ENCODE measurements around the gene HDAC1. TPM values are rescaled to one million over a fixed set of nuclear protein-coding genes. Genes with fewer than 3 reads are reported as not detected.
"Not testable (repeated sequence)": the region's sequence is repeated elsewhere in the genome, so short reads cannot be mapped to it uniquely, and the experiment has no call there.

Gene HDAC1
- total RNA-seq, 4 donors from 2014 or later = 78.2 to 96.8 (median 85.0) TPM

- Histone ChIP-seq H3K4me1 (peaks cover 7 to 11% of the 10 kb centered on the region in 2 donors), H3K4me3 (replicated peaks in 1 of 3) (no peak overlapping the region), H3K9me3 (no peaks in the 10 kb centered on the region), H3K27me3 (no peaks in the 10 kb centered on the region), H3K36me3 (no peaks in the 10 kb centered on the region), H3K27ac (no peak overlapping the region)
- DNase-seq = no peak
- intact Hi-C loops (cut with DNase I) = no loop called here
- TF ChIP-seq POLR2A (IDR thresholded peaks at IDR 0.05) (no peak), CTCF (IDR thresholded peaks at IDR 0.05) (no peak)
- 79 to 85% methylated on average over 9 of the region's 9 CpGs for WGBS, 2 donors
These were observed 35.2 kb upstream of the HDAC1 start for GRCh38 chr1:32256473-32257226.

- no peak overlapping the region for H3K4me3 ChIP-seq (replicated peaks in 1 of 3)
- peaks cover 6 to 9% of the 10 kb centered on the region in 2 donors for H3K4me1 ChIP-seq
- H3K27me3 ChIP-seq = no peaks in the 10 kb centered on the region
- TF ChIP-seq CTCF (IDR thresholded peaks at IDR 0.05) = no peak
- no peak for TF ChIP-seq POLR2A (IDR thresholded peaks at IDR 0.05)
- WGBS, 2 donors = 91 to 95% methylated on average over 6 of the region's 6 CpGs
- no peak for DNase-seq
- no peaks in the 10 kb centered on the region for H3K36me3 ChIP-seq
- H3K9me3 ChIP-seq = no peaks in the 10 kb centered on the region
- H3K27ac ChIP-seq = no peak overlapping the region
- intact Hi-C loops (cut with DNase I) = no loop called here
These were observed 34.7 kb upstream of the HDAC1 start for GRCh38 chr1:32257227-32257508.

GRCh38 chr1:32263236-32263593, 28.7 kb upstream of the HDAC1 start:
- WGBS, 2 donors = 94 to 95% methylated on average over 4 of the region's 4 CpGs
- DNase-seq; intact Hi-C loops (cut with DNase I): not testable (repeated sequence)

GRCh38 chr1:32263744-32264143, 28.1 kb upstream of the HDAC1 start:
- Histone ChIP-seq H3K9me3 (no peaks in the 10 kb centered on the region), H3K36me3 (no peaks in the 10 kb centered on the region), H3K4me3 (replicated peaks in 1 of 3) (no peak overlapping the region), H3K4me1 (no peaks in the 10 kb centered on the region), H3K27me3 (no peaks in the 10 kb centered on the region), H3K27ac (no peak overlapping the region)
- 80 to 82% methylated on average over 4 of the region's 4 CpGs for WGBS, 2 donors
- DNase-seq = no peak
- TF ChIP-seq POLR2A (IDR thresholded peaks at IDR 0.05) (no peak), CTCF (IDR thresholded peaks at IDR 0.05) (no peak)
- intact Hi-C loops (cut with DNase I) = no loop called here

More at GRCh38 chr1:32263236-32263593, 28.7 kb upstream of the HDAC1 start:
- H3K36me3 ChIP-seq; H3K27ac ChIP-seq; H3K27me3 ChIP-seq; H3K4me1 ChIP-seq; H3K4me3 ChIP-seq (replicated peaks in 1 of 3); H3K9me3 ChIP-seq: not testable (repeated sequence)

- TF ChIP-seq POLR2A (IDR thresholded peaks at IDR 0.05) (no peak), CTCF (IDR thresholded peaks at IDR 0.05) (no peak)
- no peaks in the 10 kb centered on the region for H3K9me3 ChIP-seq
- no peaks in the 10 kb centered on the region for H3K27me3 ChIP-seq
- H3K27ac ChIP-seq = no peak overlapping the region
- no peaks in the 10 kb centered on the region for H3K36me3 ChIP-seq
- no peak overlapping the region for H3K4me3 ChIP-seq (replicated peaks in 1 of 3)
- no peak for DNase-seq
- intact Hi-C loops (cut with DNase I) = no loop called here
- H3K4me1 ChIP-seq = no peaks in the 10 kb centered on the region
- WGBS, 2 donors = 94% methylated on average over 9 of the region's 9 CpGs
These were observed 26.0 kb upstream of the HDAC1 start for GRCh38 chr1:32265846-32266245.
